ENCODE data around the gene VPS8. TPM values are rescaled to one million over a fixed set of nuclear protein-coding genes. Genes with fewer than 3 reads are reported as not detected.

VPS8 gene
- total and polyA plus RNA-seq, 2 of the 13 experiments (the other 11 are each of a cell fraction or from before 2014, with no cell fraction given), result 14.2 to 35.1 TPM

DNA sequence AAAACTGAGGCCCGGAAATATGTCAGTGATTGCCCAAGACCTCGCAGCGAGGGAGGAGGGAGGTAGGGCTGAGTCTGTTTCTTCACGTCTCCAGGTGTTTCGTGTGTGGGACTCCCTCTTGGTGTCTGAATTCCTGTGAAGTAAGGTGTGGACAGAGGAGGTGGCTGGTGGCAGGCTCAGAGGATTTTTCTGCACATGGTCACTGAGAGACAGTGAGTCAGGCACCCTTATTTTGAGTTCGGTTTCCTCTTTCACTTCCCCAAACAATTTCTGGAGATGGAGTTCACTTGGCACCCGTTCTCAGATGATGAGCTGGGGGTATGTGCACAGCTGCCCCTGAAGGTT lies 46.3 kb upstream of the VPS8 start:
- Histone ChIP-seq H3K9me3 (ENCODE audit: low read length) (no peaks in the 10 kb centered on the region), H3K4me3 (replicated peaks in 1 of 3; ENCODE audit: insufficient read depth in 1 of 3, low read depth in 2 of 3, low read length in 3 of 3) (no peak overlapping the region), H3K4me1 (ENCODE audit: insufficient read depth, low read length) (0 out of 2 replicates have a peak, but pooled peaks cover 7% of the 10 kb centered on the region), H2AFZ (ENCODE audit: low read length) (no peak overlapping the region), H3K79me2 (ENCODE audit: insufficient read depth, low read length) (no peaks in the 10 kb centered on the region), H3K27me3 (ENCODE audit: control insufficient read depth in 1 of 2, insufficient read depth in 2 of 2, low read length in 2 of 2) (peaks cover 4 to 31% of the 10 kb centered on the region in 2 experiments; a peak in 3 of 5 replicates), H3K4me2 (ENCODE audit: low read depth, low read length) (no peak overlapping the region), H3K9ac (ENCODE audit: insufficient read depth, low read depth, low read length) (no peak overlapping the region), H3K36me3 (replicated peaks in 1 of 2; ENCODE audit: control insufficient read depth in 1 of 2, insufficient read depth in 2 of 2, low read length in 2 of 2) (no peaks in the 10 kb centered on the region), H4K20me1 (ENCODE audit: insufficient read depth, low read length) (no peaks in the 10 kb centered on the region), H3K27ac (ENCODE audit: extremely low read length, insufficient read depth, low read length) (no peak overlapping the region)
- intact Hi-C loops (cut with micrococcal nuclease; ENCODE audit: unreplicated experiment), result loop anchor here (10.0 kb wide), 1 partner anchor 279 kb away; no protein-coding TSS in a partner anchor
- BruUV-seq (replicated peaks), result no TSS peak
- ChIA-PET CTCF (ENCODE audit: low intra/inter-chr PET ratio, low total read pairs) (no interaction called here), POLR2A (no interaction called here)
- in situ Hi-C loops (cut with HindIII; ENCODE audit: extremely low pct_ligation_motif_present, low pct_unique_long_range_greater_than_20kb), result no loop called here
- no peak for FAIRE-seq
- TF ChIP-seq NR3C1 (CRISPR knock-in tag; IDR thresholded peaks at IDR 0.05), result no peak
- no peak for TF ChIP-seq ZBTB46 (CRISPR knock-in tag; IDR thresholded peaks at IDR 0.05; ENCODE audit: borderline replicate concordance)
- no peak for TF ChIP-seq KDM1A (CRISPR knock-in tag; IDR thresholded peaks at IDR 0.05)
- TF ChIP-seq ZNF652 (CRISPR knock-in tag; IDR thresholded peaks at IDR 0.05; ENCODE audit: borderline replicate concordance, low read depth), result no peak
- no peak for TF ChIP-seq CREB1 (IDR thresholded peaks at IDR 0.05)
- TF ChIP-seq CREB1 (CRISPR knock-in tag; IDR thresholded peaks at IDR 0.05), result no peak
- WGBS (ENCODE audit: low lambda C conversion rate), result 28% methylated on average over 6 of the region's 7 CpGs
- DNase-seq (ENCODE audit: low spot score), result no peak
- ATAC-seq, result no peak

DNA sequence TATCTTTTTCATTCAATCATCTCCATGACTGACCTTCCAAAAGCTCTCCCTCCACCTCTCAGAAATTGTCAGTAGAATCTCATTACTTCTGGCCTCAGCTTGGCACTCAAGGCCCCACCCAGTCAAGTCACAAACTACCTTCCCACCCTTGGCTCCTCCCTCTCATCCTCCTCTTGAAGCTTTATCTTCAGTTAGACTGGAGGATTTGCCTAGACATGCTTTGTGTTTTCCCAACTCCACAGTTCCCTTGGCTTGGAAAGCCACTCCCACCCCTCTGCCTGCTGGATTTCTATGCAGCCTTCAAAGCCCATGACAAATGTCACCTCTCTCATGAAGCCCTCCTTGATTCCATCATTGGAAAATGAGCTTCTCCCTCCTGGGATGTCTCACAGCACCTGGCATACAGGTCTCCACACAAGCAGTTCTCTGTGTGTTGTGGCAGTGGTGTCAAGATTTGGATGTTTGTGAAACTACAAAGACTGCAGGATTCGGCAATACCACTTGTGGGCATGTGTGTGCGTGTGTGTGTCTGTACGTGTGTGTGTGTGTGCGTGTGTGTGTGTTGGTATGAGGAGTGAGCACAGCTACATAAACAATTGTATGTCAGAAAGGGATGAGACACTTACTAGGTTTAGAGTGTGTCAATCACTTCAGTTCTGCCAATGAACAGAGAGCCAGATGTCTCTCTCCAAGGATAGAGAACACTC lies 45.3 kb upstream of the VPS8 start:
- H3K36me3 ChIP-seq (replicated peaks in 1 of 2; ENCODE audit: control insufficient read depth in 1 of 2, insufficient read depth in 2 of 2, low read length in 2 of 2), result no peaks in the 10 kb centered on the region
- no peaks in the 10 kb centered on the region for H4K20me1 ChIP-seq (ENCODE audit: insufficient read depth, low read length)
- 47% methylated on average over 4 of the region's 4 CpGs for WGBS (ENCODE audit: low lambda C conversion rate)
- ATAC-seq (no peak), FAIRE-seq (no peak), DNase-seq (ENCODE audit: low spot score) (no peak)
- ChIA-PET CTCF (ENCODE audit: low intra/inter-chr PET ratio, low total read pairs) (no interaction called here), POLR2A (no interaction called here)
- no peak overlapping the region for H2AFZ ChIP-seq (ENCODE audit: low read length)
- in situ Hi-C loops (cut with HindIII; ENCODE audit: extremely low pct_ligation_motif_present, low pct_unique_long_range_greater_than_20kb) (no loop called here), intact Hi-C loops (cut with micrococcal nuclease; ENCODE audit: unreplicated experiment) (loop anchor here (10.0 kb wide), 1 partner anchor 278 kb away; no protein-coding TSS in a partner anchor)
- H3K9me3 ChIP-seq (ENCODE audit: low read length), result no peaks in the 10 kb centered on the region
- H3K4me2 ChIP-seq (ENCODE audit: low read depth, low read length), result no peak overlapping the region
- no peak overlapping the region for H3K27ac ChIP-seq (ENCODE audit: extremely low read length, insufficient read depth, low read length)
- no peak overlapping the region for H3K9ac ChIP-seq (ENCODE audit: insufficient read depth, low read depth, low read length)
- peaks cover 7 to 34% of the 10 kb centered on the region in 2 experiments; a peak in 3 of 5 replicates for H3K27me3 ChIP-seq (ENCODE audit: control insufficient read depth in 1 of 2, insufficient read depth in 2 of 2, low read length in 2 of 2)
- 0 out of 2 replicates have a peak, but pooled peaks cover 1% of the 10 kb centered on the region for H3K4me1 ChIP-seq (ENCODE audit: insufficient read depth, low read length)
- H3K79me2 ChIP-seq (ENCODE audit: insufficient read depth, low read length), result no peaks in the 10 kb centered on the region
- H3K4me3 ChIP-seq (replicated peaks in 1 of 3; ENCODE audit: insufficient read depth in 1 of 3, low read depth in 2 of 3, low read length in 3 of 3), result no peak overlapping the region
- no TSS peak for BruUV-seq (replicated peaks)
- TF ChIP-seq HNF4A (CRISPR knock-in tag; IDR thresholded peaks at IDR 0.05) (no peak), ZNF879 (CRISPR knock-in tag; IDR thresholded peaks at IDR 0.05) (no peak), ZMYM2 (CRISPR knock-in tag; IDR thresholded peaks at IDR 0.05) (no peak), IRF2 (CRISPR knock-in tag; IDR thresholded peaks at IDR 0.05) (no peak), MED13 (CRISPR knock-in tag; IDR thresholded peaks at IDR 0.05) (no peak), RARG (CRISPR knock-in tag; IDR thresholded peaks at IDR 0.05; ENCODE audit: low read depth) (no peak), ZFX (CRISPR knock-in tag; IDR thresholded peaks at IDR 0.05; ENCODE audit: low read depth) (no peak), ZBTB7B (CRISPR knock-in tag; IDR thresholded peaks at IDR 0.05) (no peak), ZNF225 (CRISPR knock-in tag; IDR thresholded peaks at IDR 0.05) (no peak), SMARCC2 (IDR thresholded peaks at IDR 0.05) (no peak)
- TF ChIP-seq, protein P1, sequence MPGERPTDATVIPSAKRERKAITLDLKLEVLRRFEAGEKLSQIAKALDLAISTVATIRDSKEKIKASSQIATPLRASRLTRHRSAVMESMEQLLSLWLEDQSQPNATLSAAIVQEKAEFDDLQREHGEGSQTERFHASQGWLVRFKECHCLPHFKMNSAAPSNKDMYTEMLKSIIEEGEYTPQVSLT (CRISPR knock-in tag; IDR thresholded peaks at IDR 0.05; ENCODE audit: borderline replicate concordance, low read depth), result no peak
- TF ChIP-seq, protein P2, sequence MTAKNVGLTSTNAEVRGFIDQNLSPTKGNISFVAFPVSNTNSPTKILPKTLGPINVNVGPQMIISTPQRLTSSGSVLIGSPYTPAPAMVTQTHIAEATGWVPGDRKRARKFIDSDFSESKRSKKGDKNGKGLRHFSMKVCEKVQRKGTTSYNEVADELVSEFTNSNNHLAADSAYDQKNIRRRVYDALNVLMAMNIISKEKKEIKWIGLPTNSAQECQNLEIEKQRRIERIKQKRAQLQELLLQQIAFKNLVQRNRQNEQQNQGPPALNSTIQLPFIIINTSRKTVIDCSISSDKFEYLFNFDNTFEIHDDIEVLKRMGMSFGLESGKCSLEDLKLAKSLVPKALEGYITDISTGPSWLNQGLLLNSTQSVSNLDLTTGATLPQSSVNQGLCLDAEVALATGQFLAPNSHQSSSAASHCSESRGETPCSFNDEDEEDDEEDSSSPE (CRISPR knock-in tag; IDR thresholded peaks at IDR 0.05), result no peak

Data from HepG2 (cell line).